HepG2 (cell line): ENCODE measurements around the gene MGAT5. TPM values are rescaled to one million over a fixed set of nuclear protein-coding genes. Genes with fewer than 3 reads are reported as not detected.

ENCODE experiments used
- CBFB ChIP-seq: sonication (generic); formaldehyde crosslinking; IDR thresholded peaks from 2 replicates; pipeline ENCODE4 v1.4.0; 2020; ENCODE audit warnings: missing genetic modification reagents
- FOXP4 ChIP-seq: sonication (generic); formaldehyde crosslinking; IDR thresholded peaks from 2 replicates; pipeline ENCODE4 v1.4.0; 2020; ENCODE audit warnings: missing genetic modification reagents
- GRHL1 ChIP-seq: sonication (generic); formaldehyde crosslinking; conservative IDR thresholded peaks from 2 replicates; pipeline ENCODE4 v1.8.0; 2022; ENCODE audit warnings: missing genetic modification reagents
- HOMEZ ChIP-seq: IDR thresholded peaks from 2 replicates; pipeline ENCODE4 v1.6.1; 2016; ENCODE audit warnings: low read depth
- MAX ChIP-seq: IDR thresholded peaks from 2 replicates; pipeline ENCODE4 v1.6.1; 2012; ENCODE audit warnings: inconsistent platforms
- MYNN ChIP-seq: sonication (generic); formaldehyde crosslinking; IDR thresholded peaks from 2 replicates; pipeline ENCODE4 v1.4.0; 2020; ENCODE audit warnings: mild to moderate bottlenecking, low read depth, missing genetic modification reagents
- PAX8 ChIP-seq: sonication (generic); formaldehyde crosslinking; IDR thresholded peaks from 2 replicates; pipeline ENCODE4 v1.8.0; 2022; ENCODE audit warnings: mild to moderate bottlenecking, missing genetic modification reagents, borderline replicate concordance
- POGZ ChIP-seq: sonication (generic); formaldehyde crosslinking; IDR thresholded peaks from 2 replicates; pipeline ENCODE4 v1.4.0; 2020; ENCODE audit warnings: mild to moderate bottlenecking, missing genetic modification reagents
- REPIN1 ChIP-seq: sonication (generic); formaldehyde crosslinking; IDR thresholded peaks from 2 replicates; pipeline ENCODE4 v1.8.0; 2022; ENCODE audit warnings: missing genetic modification reagents, low read depth, mild to moderate bottlenecking, borderline replicate concordance
- TRIM24 ChIP-seq: sonication (generic); formaldehyde crosslinking; IDR thresholded peaks from 2 replicates; pipeline ENCODE4 v1.8.0; 2022; ENCODE audit warnings: mild to moderate bottlenecking, missing genetic modification reagents
- ZNF124 ChIP-seq: sonication (generic); formaldehyde crosslinking; IDR thresholded peaks from 2 replicates; pipeline ENCODE4 v1.4.0; 2020; ENCODE audit warnings: missing genetic modification reagents
- ZNF230 ChIP-seq: sonication (generic); formaldehyde crosslinking; IDR thresholded peaks from 2 replicates; pipeline ENCODE4 v1.4.0; 2020; ENCODE audit warnings: mild to moderate bottlenecking, missing genetic modification reagents
- ZNF260 ChIP-seq: sonication (generic); formaldehyde crosslinking; IDR thresholded peaks from 2 replicates; pipeline ENCODE4 v1.4.0; 2020; ENCODE audit warnings: missing genetic modification reagents, low read depth, mild to moderate bottlenecking, borderline replicate concordance
- ZNF407 ChIP-seq: sonication (generic); formaldehyde crosslinking; IDR thresholded peaks from one replicate; pipeline ENCODE4 v1.5.1; 2020; ENCODE audit warnings: mild to moderate bottlenecking, missing genetic modification reagents; ENCODE audit errors: not compliant biosample characterization
- ZNF546 ChIP-seq: sonication (generic); formaldehyde crosslinking; conservative IDR thresholded peaks from 2 replicates; pipeline ENCODE4 v1.8.1; 2023; ENCODE audit warnings: mild to moderate bottlenecking, missing genetic modification reagents
- ZNF564 ChIP-seq: sonication (generic); formaldehyde crosslinking; IDR thresholded peaks from 2 replicates; pipeline ENCODE4 v1.8.1; 2023; ENCODE audit warnings: mild to moderate bottlenecking, missing genetic modification reagents
- ZNF567 ChIP-seq: sonication (generic); formaldehyde crosslinking; IDR thresholded peaks from 2 replicates; pipeline ENCODE4 v1.8.1; 2023; ENCODE audit warnings: mild to moderate bottlenecking, missing genetic modification reagents, borderline replicate concordance
- polyA plus RNA-seq, 8 experiments: library from polyadenylated mRNA; depleted of rRNA in 3 of 8; stranded (reverse) in 7 of 8; unstranded in 1 of 8; fragments of >200 nt; fragmentation: Illumina TruSeq in 4 of 8; extraction: Trizol in 4 of 8; gene quantifications; 2 replicates each; pipeline versions ENCODE4 v1.2.1 to v1.2.3, GENCODE V29; 2011 to 2016; ENCODE audit warnings: low read depth in 4 of 8, missing spikeins in 1 of 8, mixed read lengths in 1 of 8; ENCODE audit not compliant: insufficient read depth in 1 of 8
- total RNA-seq, 5 experiments: library from RNA; depleted of rRNA; stranded (reverse); fragments of >200 nt; fragmentation: Illumina TruSeq; extraction: Trizol; gene quantifications; 2 replicates each; pipeline ENCODE4 v1.2.3, GENCODE V29; 2016; ENCODE audit warnings: low read depth in 1 of 5

The MGAT5 gene
- total and polyA plus RNA-seq, 2 of the 13 experiments (the other 11 are each of a cell fraction or from before 2014, with no cell fraction given), result 33.1 to 60.2 TPM

GRCh38 chr2:134460583-134460998, 206.7 kb downstream of the MGAT5 start (continued):
- TF ChIP-seq ZNF407 (CRISPR knock-in tag) (no peak), CBFB (CRISPR knock-in tag) (no peak), POGZ (CRISPR knock-in tag) (0 out of 2 replicates have a peak, but pooled peaks have one; percentile 38), MAX (no peak), PAX8 (CRISPR knock-in tag) (no peak), GRHL1 (CRISPR knock-in tag) (no peak), ZNF567 (CRISPR knock-in tag) (no peak), ZNF564 (no peak), ZNF230 (CRISPR knock-in tag) (0 out of 2 replicates have a peak, but pooled peaks have one; percentile 36), ZNF260 (CRISPR knock-in tag) (no peak), ZNF124 (no peak), TRIM24 (no peak), FOXP4 (CRISPR knock-in tag) (no peak), MYNN (CRISPR knock-in tag) (no peak), ZNF546 (CRISPR knock-in tag) (no peak), REPIN1 (peak; percentile 47; the same call in 1 of the 2 replicates), HOMEZ (no peak)
